Kidney (tissue), 14 donors: ENCODE results near the gene LYRM1. TPM values are rescaled to one million over a fixed set of nuclear protein-coding genes. Genes with fewer than 3 reads are reported as not detected.
"Not testable (repeated sequence)": the region's sequence is repeated elsewhere in the genome, so short reads cannot be mapped to it uniquely, and the experiment has no call there.

Experiments used
- DNase-seq, 5 donors: peaks; one replicate each; pipeline ENCODE4 v3.0.0-alpha.2; 2013 to 2020
- FAIRE-seq: peaks from 2 replicates; lab custom pipeline; 2012; peaks lifted over from hg19 to GRCh38; lab: Jason Lieb, UNC
- H3K27ac ChIP-seq, 2 donors: one replicate each; pipeline ENCODE4 v1.7.0; 2013; ENCODE audit warnings: low read depth in 2 of 2, low read length in 2 of 2, inconsistent platforms in 1 of 2
- H3K27me3 ChIP-seq: one replicate; pipeline ENCODE4 v1.7.1; 2013; ENCODE audit warnings: low read length, inconsistent platforms; ENCODE audit not compliant: control insufficient read depth, insufficient read depth
- H3K36me3 ChIP-seq, 3 donors: one replicate each; pipeline versions ENCODE4 v1.7.0 to v1.7.1; 2013; ENCODE audit warnings: low read length in 3 of 3, control low read depth in 1 of 3, inconsistent platforms in 1 of 3; ENCODE audit not compliant: insufficient read depth in 3 of 3, control insufficient read depth in 2 of 3
- H3K4me1 ChIP-seq, 3 donors: one replicate each; pipeline versions ENCODE4 v1.7.0 to v1.7.1; 2013; ENCODE audit warnings: low read length in 3 of 3, inconsistent platforms in 1 of 3, low read depth in 1 of 3; ENCODE audit not compliant: control insufficient read depth in 2 of 3, insufficient read depth in 2 of 3
- H3K4me3 ChIP-seq, 3 donors: one replicate each; pipeline versions ENCODE4 v1.7.0 to v1.8.1; 2013; ENCODE audit warnings: low read length in 3 of 3, control low read depth in 1 of 3, inconsistent platforms in 1 of 3
- H3K9ac ChIP-seq, 3 donors: one replicate each; pipeline versions ENCODE4 v1.7.0 to v1.7.1; 2013; ENCODE audit warnings: low read length in 3 of 3, control low read depth in 1 of 3, inconsistent platforms in 1 of 3
- H3K9me3 ChIP-seq, 3 donors: one replicate each; pipeline versions ENCODE4 v1.7.0 to v1.7.1; 2013; ENCODE audit warnings: low read length in 3 of 3, control low read depth in 1 of 3, inconsistent platforms in 1 of 3; ENCODE audit not compliant: control insufficient read depth in 2 of 3, insufficient read depth in 1 of 3
- CTCF ChIP-seq: IDR thresholded peaks from 3 replicates; pipeline ENCODE4 v1.5.1; 2012; ENCODE audit warnings: mild to moderate bottlenecking, moderate library complexity, borderline replicate concordance; ENCODE audit not compliant: insufficient read depth; ENCODE audit errors: extremely low read depth
- intact Hi-C: fragments of 100-400 bp; cut with DNase I; formaldehyde crosslinking; loops from one replicate; pipeline ENCODE4 v1.11.1; 2022
- polyA plus RNA-seq: library from polyadenylated mRNA; stranded (reverse); fragments of 350-450 nt; fragmentation: Illumina TruSeq; extraction: RNeasy Lipid Tissue Mini Kit (QIAGEN cat#74804); gene quantifications from one replicate; pipeline ENCODE4 v1.2.3, GENCODE V29; 2014; ENCODE audit warnings: low read depth, low replicate concordance; ENCODE audit not compliant: insufficient read depth
- total RNA-seq: library from RNA; stranded (reverse); fragmentation: NEBNext Ultra II Directional; extraction: Animal tissue kit (Norgen Biotek cat#: 25700); gene quantifications from one replicate; pipeline ENCODE4 v1.2.1, GENCODE V29; 2021
- donor health status: control.
- donor health status: control.
- donor health status: control.
- donor health status: control.
- donor health status: control.
- donor health status: DM: yes; HTN: yes; CAD: no.
- donor health status: Normal renal cell carcinoma (clear cell type).

Gene LYRM1
- total and polyA plus RNA-seq, 2 donors from 2014 or later = 31.7 to 61.5 TPM

- no peak for DNase-seq
- no peak overlapping the region for H3K27ac ChIP-seq
- H3K9me3 ChIP-seq = no peaks in the 10 kb centered on the region
- H3K9ac ChIP-seq = no peak overlapping the region
- FAIRE-seq = no peak
- intact Hi-C loops = no loop called here
- no peak for TF ChIP-seq CTCF
- no peak overlapping the region for H3K4me3 ChIP-seq
- no peaks in the 10 kb centered on the region for H3K36me3 ChIP-seq
- no peaks in the 10 kb centered on the region for H3K4me1 ChIP-seq
- no peaks in the 10 kb centered on the region for H3K27me3 ChIP-seq
These were observed 25.2 kb downstream of the LYRM1 start for GRCh38 chr16:20925751-20926150.

- DNase-seq (peak in 1 of 5 donors; percentile 35), FAIRE-seq (no peak)
- Histone ChIP-seq H3K4me3 (no peak overlapping the region), H3K27ac (no peak overlapping the region), H3K9ac (no peak overlapping the region), H3K36me3 (no peaks in the 10 kb centered on the region), H3K27me3 (no peaks in the 10 kb centered on the region), H3K4me1 (no peaks in the 10 kb centered on the region), H3K9me3 (no peaks in the 10 kb centered on the region)
- no peak for TF ChIP-seq CTCF
- intact Hi-C loops = no loop called here
These were observed 28.3 kb downstream of the LYRM1 start for GRCh38 chr16:20928774-20929411.

- not testable (repeated sequence) for H3K27me3 ChIP-seq, H3K27ac ChIP-seq, H3K4me3 ChIP-seq
These were observed 29.2 kb downstream of the LYRM1 start for GRCh38 chr16:20929676-20930364.

GRCh38 chr16:20930365-20930690, 29.8 kb downstream of the LYRM1 start:
- H3K4me1 ChIP-seq = no peaks in the 10 kb centered on the region
- no peak overlapping the region for H3K4me3 ChIP-seq
- no peaks in the 10 kb centered on the region for H3K27me3 ChIP-seq
- DNase-seq (peak in 1 of 5 donors; percentile 27), FAIRE-seq (no peak)
- no peak for TF ChIP-seq CTCF
- no peaks in the 10 kb centered on the region for H3K9me3 ChIP-seq
- intact Hi-C loops = no loop called here
- no peak overlapping the region for H3K9ac ChIP-seq
- H3K36me3 ChIP-seq = no peaks in the 10 kb centered on the region
- no peak overlapping the region for H3K27ac ChIP-seq

More at GRCh38 chr16:20929676-20930364, 29.2 kb downstream of the LYRM1 start:
- H3K36me3 ChIP-seq, intact Hi-C loops, H3K9me3 ChIP-seq, H3K9ac ChIP-seq, DNase-seq, FAIRE-seq, H3K4me1 ChIP-seq: not testable (repeated sequence)
